Skeletal muscle satellite cell (primary cell): Measurements from ENCODE around the gene ENOX1.

ENCODE experiments used
- H3K27me3 ChIP-seq: 2 replicates; pipeline ENCODE4 v1.7.0; 2013; ENCODE audit warnings: low read length; ENCODE audit not compliant: control insufficient read depth, insufficient read depth
- H3K36me3 ChIP-seq: 2 replicates; pipeline ENCODE4 v1.7.0; 2013; ENCODE audit warnings: mild to moderate bottlenecking, control low read depth, low read length; ENCODE audit not compliant: insufficient read depth
- H3K4me1 ChIP-seq: 2 replicates; pipeline ENCODE4 v1.7.0; 2013; ENCODE audit warnings: low read length; ENCODE audit not compliant: control insufficient read depth, insufficient read depth
- H3K4me2 ChIP-seq: 2 replicates; pipeline ENCODE4 v1.7.0; 2013; ENCODE audit warnings: mild to moderate bottlenecking, low read length
- H3K4me3 ChIP-seq: 2 replicates; pipeline ENCODE4 v1.7.0; 2013; ENCODE audit warnings: low read length
- H3K9ac ChIP-seq: 2 replicates; pipeline ENCODE4 v1.7.0; 2013; ENCODE audit warnings: mild to moderate bottlenecking, low read depth, low read length, moderate library complexity
- H3K9me3 ChIP-seq: replicated peaks from 2 replicates; pipeline ENCODE4 v1.7.0; 2013; ENCODE audit warnings: mild to moderate bottlenecking, control low read depth, low read length

Gene ENOX1

DNA sequence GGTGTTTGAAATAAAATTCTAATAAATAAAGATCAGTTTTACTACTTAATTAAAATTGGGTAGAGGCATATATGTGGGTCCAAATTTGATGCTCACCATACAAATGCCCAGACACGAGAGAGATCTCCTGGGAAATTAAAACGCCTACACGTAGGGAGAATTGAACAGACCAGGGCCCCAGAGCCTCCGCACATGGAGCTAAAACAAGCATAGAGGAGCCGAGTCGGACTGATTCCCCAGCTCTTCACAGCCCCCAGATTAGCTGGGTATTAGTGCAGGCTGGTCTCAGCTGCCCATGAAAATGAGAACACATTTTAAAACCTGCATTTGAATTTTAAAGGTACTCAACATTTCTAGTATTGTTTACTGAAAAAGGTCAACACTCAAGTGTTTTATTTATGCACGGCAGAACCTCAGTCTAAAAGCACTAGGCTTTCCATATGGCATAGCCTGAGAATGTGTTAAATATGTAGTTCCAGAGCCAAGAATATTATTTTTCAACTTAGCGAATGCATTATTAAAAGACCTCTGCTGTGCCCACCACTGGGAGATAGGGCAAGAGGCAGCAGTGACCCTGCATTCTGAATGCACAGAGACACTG lies 344.8 kb downstream of the ENOX1 start:
- Histone ChIP-seq H3K4me3 (no peak overlapping the region), H3K36me3 (no peaks in the 10 kb centered on the region), H3K4me2 (no peak overlapping the region), H3K9ac (no peak overlapping the region), H3K9me3 (no peaks in the 10 kb centered on the region), H3K4me1 (no peaks in the 10 kb centered on the region), H3K27me3 (no peaks in the 10 kb centered on the region)

- H3K9ac ChIP-seq = no peak overlapping the region
- H3K9me3 ChIP-seq = no peaks in the 10 kb centered on the region
- H3K4me2 ChIP-seq = no peak overlapping the region
- no peaks in the 10 kb centered on the region for H3K27me3 ChIP-seq
- H3K4me3 ChIP-seq = no peak overlapping the region
- H3K36me3 ChIP-seq = no peaks in the 10 kb centered on the region
- no peaks in the 10 kb centered on the region for H3K4me1 ChIP-seq
Observed at GRCh38 chr13:43441464-43441863, 345.3 kb downstream of the ENOX1 start.

- H3K4me1 ChIP-seq = peaks cover 20% of the 10 kb centered on the region
- H3K4me3 ChIP-seq = no peak overlapping the region
- no peak overlapping the region for H3K4me2 ChIP-seq
- H3K9ac ChIP-seq = no peak overlapping the region
- H3K9me3 ChIP-seq = no peaks in the 10 kb centered on the region
- no peaks in the 10 kb centered on the region for H3K36me3 ChIP-seq
- no peaks in the 10 kb centered on the region for H3K27me3 ChIP-seq
Observed at GRCh38 chr13:43434191-43434590, 352.6 kb downstream of the ENOX1 start.

GRCh38 chr13:43433691-43434141 lies 353.1 kb downstream of the ENOX1 start:
- Histone ChIP-seq H3K36me3 (no peaks in the 10 kb centered on the region), H3K9me3 (no peaks in the 10 kb centered on the region), H3K4me2 (no peak overlapping the region), H3K4me3 (no peak overlapping the region), H3K4me1 (peaks cover 20% of the 10 kb centered on the region), H3K27me3 (no peaks in the 10 kb centered on the region), H3K9ac (no peak overlapping the region)

DNA sequence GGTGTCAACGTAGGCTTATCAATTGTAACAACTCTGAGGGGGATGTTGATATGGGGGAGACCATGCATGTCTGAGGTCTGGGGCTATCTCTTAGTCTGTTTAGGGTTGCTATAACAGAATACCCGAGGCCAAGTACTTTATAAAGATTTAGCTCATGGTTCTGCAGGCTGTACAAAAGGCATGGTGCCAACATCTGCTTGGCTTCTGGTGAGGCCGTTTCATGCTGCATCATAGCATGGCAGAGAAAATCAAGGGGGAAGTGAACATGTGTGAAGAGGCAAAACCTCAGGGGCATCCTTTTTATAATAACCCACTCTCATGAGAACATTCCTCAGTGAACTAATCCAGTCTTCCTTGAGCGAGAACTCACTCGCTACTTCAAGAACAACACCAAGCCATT lies 353.8 kb downstream of the ENOX1 start:
- Histone ChIP-seq H3K4me3 (no peak overlapping the region), H3K4me1 (peaks cover 20% of the 10 kb centered on the region), H3K36me3 (no peaks in the 10 kb centered on the region), H3K9me3 (no peaks in the 10 kb centered on the region), H3K4me2 (no peak overlapping the region), H3K9ac (no peak overlapping the region), H3K27me3 (no peaks in the 10 kb centered on the region)

- Histone ChIP-seq H3K9me3 (no peaks in the 10 kb centered on the region), H3K27me3 (no peaks in the 10 kb centered on the region), H3K4me3 (no peak overlapping the region), H3K9ac (no peak overlapping the region), H3K4me1 (peaks cover 20% of the 10 kb centered on the region), H3K36me3 (no peaks in the 10 kb centered on the region), H3K4me2 (no peak overlapping the region)
Observed at GRCh38 chr13:43431841-43432240, 354.9 kb downstream of the ENOX1 start.

GRCh38 chr13:43431290-43431716 lies 355.5 kb downstream of the ENOX1 start:
- H3K27me3 ChIP-seq = no peaks in the 10 kb centered on the region
- H3K9ac ChIP-seq = no peak overlapping the region
- H3K4me3 ChIP-seq = no peak overlapping the region
- peaks cover 20% of the 10 kb centered on the region for H3K4me1 ChIP-seq
- no peaks in the 10 kb centered on the region for H3K36me3 ChIP-seq
- no peak overlapping the region for H3K4me2 ChIP-seq
- no peaks in the 10 kb centered on the region for H3K9me3 ChIP-seq

DNA sequence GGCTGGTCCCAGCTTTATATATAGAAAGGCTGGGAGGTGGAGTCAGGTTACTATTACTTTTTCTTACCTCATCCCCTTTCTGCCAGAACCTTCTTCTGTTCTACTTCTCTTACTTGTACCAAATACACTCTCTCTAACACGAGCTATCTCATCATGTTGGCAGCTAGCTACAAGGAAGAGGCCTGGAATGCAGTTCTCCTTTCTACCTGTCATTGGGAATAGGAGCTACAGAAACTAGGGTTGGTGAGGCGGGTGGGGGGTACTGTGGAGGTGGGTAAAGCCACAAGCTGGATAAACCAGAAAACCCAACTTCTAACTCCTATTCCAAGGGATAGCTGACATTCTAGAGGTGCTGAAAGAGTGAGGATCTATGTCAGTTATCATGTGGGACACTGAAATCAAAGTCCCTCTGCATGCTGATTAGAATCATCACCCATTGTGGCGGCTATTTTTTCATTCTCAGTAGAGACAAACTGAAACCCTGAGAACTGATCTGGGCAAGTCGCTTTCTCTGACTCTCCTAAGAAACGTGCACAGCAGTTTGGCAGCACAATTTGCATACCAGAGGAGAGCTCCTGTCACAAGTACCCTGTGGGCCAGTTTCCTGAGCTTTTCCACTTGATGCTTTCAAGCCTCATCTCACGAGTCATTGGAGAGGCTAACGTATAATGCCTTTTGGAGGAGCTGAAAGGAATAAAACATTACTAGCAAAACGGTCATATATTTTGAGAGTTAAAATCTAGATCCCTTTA lies 358.1 kb downstream of the ENOX1 start:
- Histone ChIP-seq H3K4me2 (no peak overlapping the region), H3K9ac (no peak overlapping the region), H3K9me3 (no peaks in the 10 kb centered on the region), H3K27me3 (no peaks in the 10 kb centered on the region), H3K4me3 (no peak overlapping the region), H3K36me3 (no peaks in the 10 kb centered on the region), H3K4me1 (peaks cover 12% of the 10 kb centered on the region)

DNA sequence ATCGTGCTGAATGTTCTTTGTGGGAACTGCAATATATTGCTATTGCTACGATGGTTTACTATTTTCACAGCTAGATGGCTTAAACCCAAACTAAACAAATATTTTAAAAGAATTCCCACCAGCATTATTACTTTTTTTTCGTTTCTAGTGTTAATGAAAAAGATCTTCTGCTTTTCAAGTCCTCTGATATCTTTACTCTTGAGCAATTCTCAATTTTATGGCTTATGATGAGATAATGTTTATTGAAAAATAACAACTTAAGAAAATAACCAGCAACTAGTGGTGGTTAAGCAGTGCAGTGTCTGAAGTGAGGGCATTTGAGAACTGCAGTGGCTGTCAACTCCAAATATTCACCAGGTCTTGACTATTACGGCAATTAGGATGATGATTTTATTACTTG lies 360.4 kb downstream of the ENOX1 start:
- Histone ChIP-seq H3K4me3 (no peak overlapping the region), H3K9ac (no peak overlapping the region), H3K36me3 (no peaks in the 10 kb centered on the region), H3K9me3 (no peaks in the 10 kb centered on the region), H3K4me2 (no peak overlapping the region), H3K4me1 (peaks cover 4% of the 10 kb centered on the region), H3K27me3 (no peaks in the 10 kb centered on the region)

DNA sequence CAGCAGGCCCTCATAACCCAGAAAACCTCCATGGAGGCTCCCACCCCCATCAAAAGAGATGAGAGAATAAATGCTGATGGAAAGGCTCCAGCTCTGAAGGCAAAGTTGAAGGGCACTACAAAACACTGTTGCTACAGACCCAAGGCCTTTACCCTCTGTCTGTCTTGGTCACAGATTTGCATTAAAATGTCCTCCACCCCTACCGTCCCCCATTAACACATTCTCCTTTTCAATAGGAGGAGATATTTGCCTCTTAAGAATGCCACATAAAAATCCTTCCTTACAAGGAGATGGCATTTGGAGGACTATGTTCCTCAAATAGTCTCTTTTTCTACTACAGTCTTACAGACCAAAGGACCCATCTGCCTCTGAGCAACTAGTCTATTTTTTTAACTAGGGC lies 361.5 kb downstream of the ENOX1 start:
- H3K27me3 ChIP-seq = no peaks in the 10 kb centered on the region
- no peak overlapping the region for H3K4me2 ChIP-seq
- no peaks in the 10 kb centered on the region for H3K9me3 ChIP-seq
- no peaks in the 10 kb centered on the region for H3K36me3 ChIP-seq
- H3K4me3 ChIP-seq = no peak overlapping the region
- H3K4me1 ChIP-seq = no peaks in the 10 kb centered on the region
- no peak overlapping the region for H3K9ac ChIP-seq

GRCh38 chr13:43424412-43424811 lies 362.4 kb downstream of the ENOX1 start:
- no peak overlapping the region for H3K4me3 ChIP-seq
- H3K36me3 ChIP-seq = no peaks in the 10 kb centered on the region
- no peak overlapping the region for H3K4me2 ChIP-seq
- H3K9ac ChIP-seq = no peak overlapping the region
- H3K27me3 ChIP-seq = no peaks in the 10 kb centered on the region
- H3K4me1 ChIP-seq = no peaks in the 10 kb centered on the region
- no peaks in the 10 kb centered on the region for H3K9me3 ChIP-seq

DNA sequence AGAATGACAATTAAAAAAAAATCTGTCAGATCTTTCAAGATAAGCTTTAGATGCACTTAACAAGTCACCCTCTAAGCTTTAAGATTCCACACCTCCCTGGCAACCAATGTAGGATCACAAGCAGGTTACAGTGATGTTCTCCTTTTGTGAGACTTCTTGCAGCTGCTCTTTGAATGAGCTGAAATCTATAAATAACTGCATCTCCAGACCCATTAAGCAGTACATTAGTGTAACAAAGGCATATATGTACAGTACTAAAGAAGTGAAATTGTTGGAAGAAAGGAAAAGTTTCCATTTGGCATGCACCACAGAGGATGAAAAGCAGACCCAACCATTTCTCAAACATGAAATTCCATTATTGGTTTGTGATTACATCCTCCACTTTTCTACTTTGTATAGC lies 364.7 kb downstream of the ENOX1 start:
- H3K4me3 ChIP-seq = no peak overlapping the region
- no peaks in the 10 kb centered on the region for H3K36me3 ChIP-seq
- no peak overlapping the region for H3K4me2 ChIP-seq
- no peaks in the 10 kb centered on the region for H3K9me3 ChIP-seq
- H3K9ac ChIP-seq = no peak overlapping the region
- H3K27me3 ChIP-seq = no peaks in the 10 kb centered on the region
- H3K4me1 ChIP-seq = no peaks in the 10 kb centered on the region
